LNCaP clone FGC (cell line): ENCODE data around the gene KIDINS220.
A peak's percentile ranks its signal among the peaks of the same experiment; 100 is the strongest.

ENCODE experiments used
- DNase-seq: peaks from one replicate; pipeline ENCODE4 v3.0.0-alpha.2; 2011; ENCODE audit warnings: low read depth
- H3K4me3 ChIP-seq: 2 replicates; pipeline ENCODE4 v1.5.1; 2011; ENCODE audit warnings: mild to moderate bottlenecking, low read depth, low read length, control low read depth
- CTCF ChIP-seq: IDR thresholded peaks from 2 replicates; pipeline ENCODE4 v1.5.1; 2012; ENCODE audit warnings: mild to moderate bottlenecking; ENCODE audit not compliant: control insufficient read depth, insufficient read depth; ENCODE audit errors: extremely low read depth

Gene KIDINS220

DNA sequence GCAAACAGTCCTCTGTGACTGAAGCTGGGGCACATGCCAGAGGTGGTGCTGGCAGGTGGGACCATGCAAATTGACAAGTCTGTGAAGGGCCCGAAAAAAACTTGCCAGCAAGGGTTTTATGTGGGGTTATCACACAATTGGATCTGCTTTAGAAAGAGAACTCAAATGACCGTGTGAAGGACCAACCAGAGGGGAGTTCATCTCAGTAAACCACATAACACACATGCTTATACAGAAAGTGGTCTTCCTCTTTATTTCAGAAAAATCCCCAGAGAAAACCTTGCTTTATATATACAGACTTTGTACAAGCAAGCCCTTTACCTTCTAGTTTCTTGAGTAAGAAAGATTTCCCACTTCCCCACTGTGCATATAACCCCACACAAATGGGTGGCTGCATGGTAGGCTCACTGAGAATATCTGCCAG, 46.7 kb downstream of the KIDINS220 start:
- TF ChIP-seq CTCF = no peak
- DNase-seq = no peak
- H3K4me3 ChIP-seq = no peak overlapping the region

DNA sequence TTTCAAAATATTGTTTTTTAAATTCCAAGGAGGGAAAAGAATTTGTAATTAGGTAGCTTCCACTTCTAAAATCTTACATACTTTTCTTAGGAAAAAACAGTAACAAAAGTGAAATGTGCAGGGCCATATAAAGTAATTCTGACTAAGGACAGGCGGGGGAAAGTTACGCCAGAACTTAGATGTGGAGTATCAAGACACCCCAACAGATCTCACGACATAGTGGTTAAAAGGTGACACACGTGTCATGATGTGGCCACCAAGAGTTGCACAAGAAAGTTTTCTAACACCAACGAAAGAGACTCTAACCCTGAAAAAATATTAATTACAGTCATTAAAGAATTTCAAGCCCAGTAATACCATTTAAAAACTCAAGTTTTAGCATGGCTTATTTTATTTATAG, 51.0 kb downstream of the KIDINS220 start:
- H3K4me3 ChIP-seq = no peak overlapping the region
- TF ChIP-seq CTCF = no peak
- DNase-seq = no peak

- DNase-seq = no peak
- H3K4me3 ChIP-seq = no peak overlapping the region
- no peak for TF ChIP-seq CTCF
Measured at GRCh38 chr2:8779795-8780671, 57.4 kb downstream of the KIDINS220 start.

DNA sequence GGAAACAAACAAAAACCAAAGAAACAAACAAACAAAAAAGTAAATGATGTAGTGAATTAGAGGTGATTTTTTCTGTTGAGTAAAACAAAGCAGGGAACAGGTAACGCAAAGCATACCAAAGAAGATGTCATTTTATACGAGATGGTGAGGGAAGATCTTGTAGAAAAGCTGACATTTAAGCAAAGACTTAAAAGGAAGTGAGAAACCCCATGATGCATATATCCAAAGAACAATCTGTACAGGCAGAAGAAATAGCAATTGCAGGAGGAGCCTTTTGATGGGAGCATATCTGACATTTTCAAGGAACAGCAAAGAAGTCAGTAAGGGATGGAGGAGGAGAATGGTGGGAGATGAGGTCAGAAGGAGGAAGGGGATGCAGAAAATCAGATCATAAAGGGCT, 63.0 kb downstream of the KIDINS220 start:
- no peak overlapping the region for H3K4me3 ChIP-seq
- no peak for DNase-seq
- TF ChIP-seq CTCF = no peak

GRCh38 chr2:8767324-8767723, 70.1 kb downstream of the KIDINS220 start:
- no peak for TF ChIP-seq CTCF
- no peak for DNase-seq
- no peak overlapping the region for H3K4me3 ChIP-seq

- peak; percentile 59 for TF ChIP-seq CTCF
- DNase-seq = no peak
- H3K4me3 ChIP-seq = no peak overlapping the region
Measured at GRCh38 chr2:8761529-8762164, 75.8 kb downstream of the KIDINS220 start.
